GM06990 (cell line): ENCODE data around the gene HAPSTR1.

Source experiments
- DNase-seq: peaks from one replicate; pipeline ENCODE4 v3.0.0-alpha.2; 2011; ENCODE audit not compliant: insufficient read length; ENCODE audit errors: extremely low read depth
- H3K27me3 ChIP-seq: replicated peaks from 2 replicates; pipeline ENCODE4 v1.6.0; 2011; ENCODE audit warnings: low read length; ENCODE audit not compliant: control insufficient read depth, insufficient read depth
- H3K36me3 ChIP-seq: 2 replicates; pipeline ENCODE4 v1.5.1; 2011; ENCODE audit warnings: low read length; ENCODE audit not compliant: control insufficient read depth, insufficient read depth
- H3K4me3 ChIP-seq: replicated peaks from 2 replicates; pipeline ENCODE4 v1.5.1; 2011; ENCODE audit warnings: low read depth, mild to moderate bottlenecking, control low read depth, low read length
- CTCF ChIP-seq: IDR thresholded peaks from 2 replicates; pipeline ENCODE4 v1.5.1; 2011; ENCODE audit warnings: low read length, control low read depth, mild to moderate bottlenecking, inconsistent platforms; ENCODE audit not compliant: insufficient read depth, poor library complexity, severe bottlenecking

Gene HAPSTR1

DNA sequence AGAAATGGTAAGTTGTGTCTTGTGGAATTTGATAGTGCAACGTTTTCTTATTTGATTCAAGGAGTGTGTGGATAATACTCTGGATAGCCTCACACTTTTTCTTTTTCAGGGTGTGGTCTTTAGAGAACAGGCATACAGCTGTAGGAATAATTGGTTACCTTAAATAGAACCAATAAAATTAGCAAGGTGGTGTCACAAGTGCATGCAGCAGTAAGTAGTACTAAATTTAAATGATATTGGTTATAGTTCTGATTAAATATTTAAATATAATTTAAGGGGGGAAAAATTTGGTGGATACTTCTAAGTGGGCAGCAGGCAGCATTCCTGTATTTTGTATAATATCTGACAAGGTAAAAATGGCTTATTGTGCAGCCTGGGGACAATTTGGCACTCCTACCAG lies 3.7 kb downstream of the HAPSTR1 start:
- Histone ChIP-seq H3K27me3 (no peaks in the 10 kb centered on the region), H3K4me3 (peak overlapping the region; percentile 95), H3K36me3 (peaks cover 6% of the 10 kb centered on the region)
- TF ChIP-seq CTCF = no peak
- no peak for DNase-seq

- Histone ChIP-seq H3K36me3 (peaks cover 6% of the 10 kb centered on the region), H3K4me3 (peak overlapping the region; percentile 95; the same call in 1 of the 2 replicates), H3K27me3 (no peaks in the 10 kb centered on the region)
- TF ChIP-seq CTCF = no peak
- no peak for DNase-seq
These were observed 4.4 kb downstream of the HAPSTR1 start for GRCh38 chr16:9095656-9096397.

GRCh38 chr16:9096416-9096952 lies 5.0 kb downstream of the HAPSTR1 start:
- Histone ChIP-seq H3K27me3 (no peaks in the 10 kb centered on the region), H3K36me3 (peaks cover 6% of the 10 kb centered on the region), H3K4me3 (no peak overlapping the region)
- no peak for TF ChIP-seq CTCF
- no peak for DNase-seq

DNA sequence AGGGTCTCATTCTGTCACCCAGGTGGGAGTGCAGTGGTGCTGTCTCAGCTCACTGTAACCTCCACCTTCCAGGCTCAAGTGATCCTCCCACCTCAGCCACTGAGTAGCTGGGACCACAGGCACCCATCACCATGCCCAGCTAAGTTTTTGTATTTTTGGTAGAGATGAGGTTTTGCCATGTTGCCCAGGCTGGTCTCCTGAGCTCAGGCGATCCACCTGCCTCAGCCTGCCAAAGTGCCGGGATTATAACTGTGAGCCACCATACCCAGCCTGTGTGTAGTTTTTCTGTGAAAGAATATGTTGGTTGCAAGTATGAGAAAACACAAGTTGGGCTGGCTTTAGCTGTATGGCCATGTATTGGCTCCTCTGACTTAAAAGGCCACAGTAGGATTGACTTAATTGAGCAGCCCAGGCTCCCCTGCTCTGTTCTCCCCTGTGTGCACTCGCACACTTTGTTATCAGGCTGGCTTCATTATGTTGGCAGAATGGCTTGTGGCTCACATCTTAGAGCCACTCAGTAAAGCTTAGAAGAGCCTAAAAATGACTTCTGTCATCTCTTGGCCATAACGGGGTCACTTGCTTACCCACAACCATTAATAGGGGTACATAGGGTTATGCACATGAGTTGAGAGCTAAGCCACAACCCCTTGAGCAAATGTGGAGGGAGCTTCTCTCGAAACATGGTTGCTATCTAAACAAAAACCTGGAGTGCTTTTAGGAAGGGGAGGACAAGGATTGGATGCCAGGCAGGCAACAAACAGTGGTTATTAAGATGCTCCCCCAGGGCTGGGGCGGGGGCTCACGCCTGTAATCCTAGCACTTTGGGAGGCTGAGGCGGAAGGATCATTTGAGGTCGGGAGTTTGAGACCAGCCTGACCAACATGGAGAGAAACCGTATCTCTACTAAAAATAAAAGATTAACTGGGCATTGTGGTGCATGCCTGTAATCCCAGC lies 6.1 kb downstream of the HAPSTR1 start:
- no peak for DNase-seq
- no peaks in the 10 kb centered on the region for H3K27me3 ChIP-seq
- TF ChIP-seq CTCF = no peak
- no peak overlapping the region for H3K4me3 ChIP-seq
- peaks cover 6% of the 10 kb centered on the region for H3K36me3 ChIP-seq

DNA sequence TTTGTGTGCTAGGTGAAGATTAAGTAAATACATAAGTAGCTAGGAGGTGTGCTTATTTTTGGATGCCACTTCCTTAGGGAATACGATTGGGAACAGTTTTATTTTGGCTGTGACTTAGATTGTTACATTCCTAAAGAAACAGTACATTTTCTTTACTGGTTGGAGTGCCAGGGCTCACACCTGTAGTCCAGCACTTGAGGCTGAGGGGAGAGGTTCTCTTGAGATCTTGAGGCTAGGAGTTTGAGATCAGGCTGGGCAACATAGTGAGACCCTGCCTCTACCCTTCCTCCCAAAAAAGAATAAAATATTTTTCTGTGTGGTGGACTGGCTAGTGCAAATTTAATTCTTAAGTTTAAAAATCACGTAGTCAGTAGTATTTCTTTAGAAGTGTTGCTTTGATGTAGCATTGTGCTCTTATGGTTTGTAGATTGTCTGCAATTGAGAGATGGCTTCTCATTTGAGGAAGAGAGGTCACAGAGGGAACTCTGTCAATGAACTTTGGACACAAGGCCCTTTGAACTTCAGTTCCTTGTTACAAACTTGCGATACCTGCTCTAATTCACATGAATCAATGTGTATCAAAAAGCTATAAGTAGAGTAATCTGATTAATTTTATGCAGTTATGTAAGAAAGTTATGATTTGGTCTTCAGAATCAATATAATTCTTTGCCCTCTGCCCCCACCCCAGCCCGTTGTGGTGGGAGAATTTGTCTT lies 7.1 kb downstream of the HAPSTR1 start:
- Histone ChIP-seq H3K36me3 (peaks cover 11% of the 10 kb centered on the region), H3K27me3 (no peaks in the 10 kb centered on the region), H3K4me3 (no peak overlapping the region)
- no peak for TF ChIP-seq CTCF
- DNase-seq = no peak
